ENCODE data around the gene DKC1.

DNA sequence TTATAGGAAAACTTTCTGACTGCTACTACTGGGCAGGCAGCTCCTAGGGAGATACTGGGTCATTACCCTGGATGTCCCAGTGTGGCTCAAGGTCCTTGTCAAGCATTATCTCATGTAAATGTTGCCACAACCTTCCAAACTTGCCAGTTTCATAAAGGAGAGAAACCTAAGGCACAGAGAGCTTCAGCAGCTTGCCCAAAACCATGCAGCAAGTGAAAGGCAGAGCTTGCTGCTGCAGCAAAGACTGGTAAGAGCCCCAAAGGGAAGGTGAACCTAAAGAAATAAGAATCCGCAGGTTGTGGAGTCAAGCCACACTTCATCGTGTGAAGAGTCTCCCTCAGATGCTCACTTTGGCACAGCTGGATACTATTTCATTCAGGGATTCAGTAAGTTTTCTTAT lies 40.3 kb downstream of the DKC1 start:
- no peak for TF ChIP-seq CTCF (IDR thresholded peaks at IDR 0.05; ENCODE audit: low read depth, low read length)
- no peak for TF ChIP-seq EZH2phosphoT487 (IDR thresholded peaks at IDR 0.05; ENCODE audit: low read depth)

All from OCI-LY3 (cell line).